ENCODE results near the gene RXFP4. TPM values are rescaled to one million over a fixed set of nuclear protein-coding genes. Genes with fewer than 3 reads are reported as not detected.

Gene RXFP4
- total RNA-seq, 2 donors from 2014 or later, result not detected

DNA sequence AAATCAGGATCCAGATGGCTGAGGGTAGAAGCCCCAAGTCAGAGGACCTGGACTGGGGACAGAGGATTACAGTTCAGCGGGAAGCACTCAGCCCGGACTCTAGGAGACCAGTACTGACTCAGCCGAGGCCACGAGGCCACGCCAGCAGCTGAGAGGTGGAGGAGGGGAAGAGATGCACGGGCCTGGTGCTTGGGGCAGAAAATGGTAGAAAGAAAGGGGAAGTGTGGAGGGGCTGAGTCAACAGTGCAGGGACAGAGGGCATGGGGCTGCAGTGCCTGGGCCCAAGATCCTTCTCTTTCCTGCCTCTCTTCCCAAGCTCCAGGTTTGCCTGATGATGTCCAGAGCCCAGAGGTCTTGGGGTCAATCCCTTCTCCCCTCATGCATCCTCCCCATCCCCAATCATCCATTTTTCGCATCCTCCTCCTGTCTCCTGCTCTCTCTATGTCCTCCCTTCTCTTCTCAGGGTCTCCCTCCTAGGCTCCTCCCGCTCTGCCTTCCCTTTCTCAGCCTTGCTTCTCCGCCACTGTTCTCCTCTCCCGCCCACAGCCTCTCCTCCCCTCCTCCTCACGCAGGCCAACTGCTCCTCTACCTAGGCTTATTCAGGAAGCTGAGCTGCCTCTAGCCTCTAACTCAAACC, 29.2 kb downstream of the RXFP4 start:
- Histone ChIP-seq H3K27ac (no peak overlapping the region), H3K4me3 (no peak overlapping the region), H3K36me3 (no peaks in the 10 kb centered on the region), H3K27me3 (replicated peaks; ENCODE audit: insufficient read depth) (no peaks in the 10 kb centered on the region), H3K9me3 (no peaks in the 10 kb centered on the region), H3K4me1 (replicated peaks) (peaks cover 14% of the 10 kb centered on the region)
- no peak for DNase-seq (ENCODE audit: low spot score)
- 55% methylated on average over 11 of the region's 11 CpGs for WGBS
- TF ChIP-seq POLR2AphosphoS5 (IDR thresholded peaks at IDR 0.05), result no peak
- TF ChIP-seq CTCF (IDR thresholded peaks at IDR 0.05), result no peak
- no peak for TF ChIP-seq POLR2A (IDR thresholded peaks at IDR 0.05)
- intact Hi-C loops (cut with DNase I), result no loop called here

- H3K4me3 ChIP-seq, result no peak overlapping the region
- intact Hi-C loops (cut with DNase I), result no loop called here
These were observed 30.7 kb downstream of the RXFP4 start for GRCh38 chr1:155971910-155972809.

GRCh38 chr1:155973723-155974122, 32.3 kb downstream of the RXFP4 start:
- H3K27ac ChIP-seq, result no peak overlapping the region
- H3K9me3 ChIP-seq, result no peaks in the 10 kb centered on the region
- H3K27me3 ChIP-seq (replicated peaks; ENCODE audit: insufficient read depth), result no peaks in the 10 kb centered on the region
- H3K36me3 ChIP-seq, result no peaks in the 10 kb centered on the region
- H3K4me1 ChIP-seq (replicated peaks), result peaks cover 14% of the 10 kb centered on the region
- no peak for TF ChIP-seq POLR2A (IDR thresholded peaks at IDR 0.05)
- no peak for TF ChIP-seq POLR2AphosphoS5 (IDR thresholded peaks at IDR 0.05)
- TF ChIP-seq CTCF (IDR thresholded peaks at IDR 0.05), result no peak
- 58% methylated on average over 3 of the region's 3 CpGs for WGBS
- H3K4me3 ChIP-seq, result no peak overlapping the region
- intact Hi-C loops (cut with DNase I), result no loop called here
- DNase-seq (ENCODE audit: low spot score), result no peak

More at GRCh38 chr1:155971910-155972809, 30.7 kb downstream of the RXFP4 start:
- TF ChIP-seq POLR2AphosphoS5 (IDR thresholded peaks at IDR 0.05), result no peak
- TF ChIP-seq CTCF (IDR thresholded peaks at IDR 0.05), result no peak
- TF ChIP-seq POLR2A (IDR thresholded peaks at IDR 0.05), result no peak
- no peak for DNase-seq (ENCODE audit: low spot score)
- Histone ChIP-seq H3K36me3 (no peaks in the 10 kb centered on the region), H3K27ac (no peak overlapping the region), H3K4me1 (replicated peaks) (peaks cover 14% of the 10 kb centered on the region), H3K9me3 (no peaks in the 10 kb centered on the region), H3K27me3 (replicated peaks; ENCODE audit: insufficient read depth) (no peaks in the 10 kb centered on the region)
- WGBS, result 86% methylated on average over 9 of the region's 9 CpGs

DNA sequence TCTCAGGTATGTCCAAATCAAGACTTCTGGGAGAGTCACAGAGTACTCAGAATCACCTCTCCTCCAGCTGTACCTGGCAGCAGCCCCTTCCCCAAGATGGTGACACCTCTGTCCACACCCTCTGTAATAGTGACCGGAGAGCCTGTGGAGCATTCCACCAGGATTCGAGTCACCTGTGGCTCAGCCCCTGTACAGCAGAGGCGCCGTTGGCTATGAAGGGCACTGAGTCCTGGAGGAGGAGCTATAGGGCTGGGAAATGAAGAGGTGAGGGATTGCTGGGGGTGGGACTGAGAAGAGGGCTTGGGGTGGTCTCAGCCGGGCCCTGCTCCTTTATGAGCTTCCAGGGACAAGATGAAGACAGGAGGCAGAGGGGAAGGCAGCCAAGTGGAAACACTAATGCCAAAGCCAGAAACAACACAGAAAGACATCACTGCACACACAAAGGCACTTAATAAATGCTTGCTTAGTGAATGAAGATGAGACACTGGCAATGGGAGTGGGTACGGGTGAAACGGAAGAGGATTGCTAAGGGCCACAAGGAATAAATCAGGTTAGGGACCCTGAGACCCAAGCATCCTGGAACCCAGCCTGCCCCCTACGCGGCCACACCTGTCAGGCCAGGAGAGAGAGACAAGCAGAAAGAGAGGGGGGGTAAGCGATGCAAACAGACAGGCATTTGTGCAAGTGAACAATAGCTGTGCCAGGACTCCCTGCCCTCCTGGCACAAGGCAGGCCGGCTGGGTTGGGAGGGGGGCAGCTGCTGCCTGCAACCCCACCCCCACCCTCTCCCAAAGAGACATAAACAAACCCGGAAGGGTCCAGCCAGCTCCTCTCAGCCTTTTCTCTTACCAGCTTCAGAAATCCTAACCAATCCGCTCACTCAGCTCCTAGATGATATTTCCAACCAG, 33.0 kb downstream of the RXFP4 start:
- no peak for DNase-seq (ENCODE audit: low spot score)
- 14% methylated on average over 13 of the region's 13 CpGs for WGBS
- Histone ChIP-seq H3K36me3 (no peaks in the 10 kb centered on the region), H3K27me3 (replicated peaks; ENCODE audit: insufficient read depth) (no peaks in the 10 kb centered on the region), H3K4me3 (no peak overlapping the region), H3K9me3 (no peaks in the 10 kb centered on the region), H3K4me1 (replicated peaks) (peaks cover 14% of the 10 kb centered on the region), H3K27ac (peak overlapping the region; percentile 84 to 93)
- TF ChIP-seq POLR2A (IDR thresholded peaks at IDR 0.05) (no peak), CTCF (IDR thresholded peaks at IDR 0.05) (no peak), POLR2AphosphoS5 (IDR thresholded peaks at IDR 0.05) (no peak)
- intact Hi-C loops (cut with DNase I), result no loop called here

All from prostate gland (tissue), 2 donors.